Measurements from ENCODE around the gene ARHGAP42. TPM values are rescaled to one million over a fixed set of nuclear protein-coding genes. Genes with fewer than 3 reads are reported as not detected.

ARHGAP42 gene
- total and polyA plus RNA-seq, 10 of the 15 experiments (the other 5 are each of a cell fraction or from before 2014, with no cell fraction given) = 1.8 to 6.3 (median 3.2) TPM

- Histone ChIP-seq H3K9me3 (replicated peaks; ENCODE audit: control insufficient read depth, insufficient read depth, low read length) (no peaks in the 10 kb centered on the region), H2AFZ (ENCODE audit: control insufficient read depth, low read depth, low read length) (no peak overlapping the region), H3K9ac (ENCODE audit: control insufficient read depth, insufficient read depth, low read length) (no peak overlapping the region), H3K27me3 (replicated peaks in 1 of 2; ENCODE audit: control insufficient read depth in 2 of 2, insufficient read depth in 2 of 2, low read length in 1 of 2) (no peaks in the 10 kb centered on the region; a peak in 1 of 4 replicates), H3K79me2 (ENCODE audit: control insufficient read depth, insufficient read depth, low read length) (no peaks in the 10 kb centered on the region), H3K4me3 (no peak overlapping the region), H3K4me1 (ENCODE audit: control insufficient read depth, insufficient read depth, low read length) (no peaks in the 10 kb centered on the region), H3K27ac (ENCODE audit: control insufficient read depth, insufficient read depth) (no peak overlapping the region), H3K4me2 (ENCODE audit: control insufficient read depth, insufficient read depth) (no peak overlapping the region), H3K36me3 (ENCODE audit: control insufficient read depth in 2 of 2, insufficient read depth in 2 of 2, low read length in 1 of 2) (no peaks in the 10 kb centered on the region), H4K20me1 (ENCODE audit: control insufficient read depth, insufficient read depth) (no peaks in the 10 kb centered on the region)
- CTCF ChIA-PET = no interaction called here
- no TSS peak for BruUV-seq (replicated peaks)
- ATAC-seq (no peak), FAIRE-seq (no peak), DNase-seq (ENCODE audit: low read depth, low spot score) (no peak)
- intact Hi-C loops (cut with micrococcal nuclease; ENCODE audit: unreplicated experiment) (no loop called here), in situ Hi-C loops (cut with MboI) (no loop called here)
- SMC1A ChIA-PET (ENCODE audit: uncharacterized antibody, unreplicated experiment) = no interaction called here
- RAD21 ChIA-PET (ENCODE audit: unreplicated experiment) = no interaction called here
- POLR2A ChIA-PET = no interaction called here
- 46% methylated on average over 5 of the region's 5 CpGs for WGBS (ENCODE audit: insufficient coverage, insufficient replicate concordance, low lambda C conversion rate, missing lambda C conversion rate)
- TF ChIP-seq NKRF (conservative IDR thresholded peaks at IDR 0.05) (no peak), MLLT1 (IDR thresholded peaks at IDR 0.05) (no peak), ETV6 (conservative IDR thresholded peaks at IDR 0.05 in 1 of 2, IDR thresholded peaks at IDR 0.05 in 1 of 2; ENCODE audit: borderline replicate concordance in 1 of 2, low read depth in 1 of 2) (no peak), CHD2 (IDR thresholded peaks at IDR 0.05; ENCODE audit: borderline replicate concordance, low read depth, low read length) (no peak)
These were observed 45.6 kb upstream of the ARHGAP42 start for GRCh38 chr11:100641456-100641855.

Data from GM12878 (cell line).